ENCODE measurements around the gene LSM11.

The LSM11 gene

GRCh38 chr5:157735991-157736390, 7.5 kb upstream of the LSM11 start:
- no peak for DNase-seq

DNA sequence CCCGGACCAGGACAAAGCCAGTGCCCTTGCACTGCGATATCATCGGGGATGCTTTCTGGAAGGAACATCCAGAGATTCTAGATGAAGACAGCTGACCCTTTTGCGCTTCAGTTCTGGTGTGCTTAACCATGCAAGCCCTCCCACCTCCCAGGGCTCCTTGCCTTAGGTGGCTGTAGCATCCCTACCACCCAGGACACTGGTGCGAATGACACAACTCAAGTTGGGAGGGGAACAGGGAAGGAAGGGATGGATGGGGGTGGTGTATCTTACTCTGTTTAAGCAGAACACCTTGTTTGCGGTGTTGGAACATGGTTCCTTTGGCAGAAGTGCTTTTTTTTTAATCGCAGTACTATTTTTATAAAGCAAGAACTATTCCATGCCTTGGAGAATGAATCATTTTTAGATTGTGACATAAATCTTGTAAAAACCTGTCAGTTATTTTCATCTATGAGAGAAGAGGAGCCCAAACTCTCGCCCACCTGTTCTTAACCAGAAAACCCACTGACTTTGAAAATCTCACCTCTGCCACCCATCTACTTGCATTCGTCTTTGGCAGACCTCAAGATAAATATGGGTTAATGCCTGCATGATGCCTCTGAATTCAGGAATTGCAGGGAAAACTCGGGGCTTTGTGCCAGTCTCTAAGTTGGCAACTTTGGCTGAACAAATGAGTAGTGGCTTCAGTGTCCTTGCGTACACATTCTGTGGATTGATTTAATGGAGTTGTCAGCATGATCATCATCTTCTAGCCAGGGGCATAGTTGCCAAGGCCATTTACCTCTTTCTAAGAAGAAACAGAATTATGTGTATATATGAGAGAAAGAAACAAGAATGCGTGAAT, 3.9 kb upstream of the LSM11 start:
- DNase-seq, result no peak

DNA sequence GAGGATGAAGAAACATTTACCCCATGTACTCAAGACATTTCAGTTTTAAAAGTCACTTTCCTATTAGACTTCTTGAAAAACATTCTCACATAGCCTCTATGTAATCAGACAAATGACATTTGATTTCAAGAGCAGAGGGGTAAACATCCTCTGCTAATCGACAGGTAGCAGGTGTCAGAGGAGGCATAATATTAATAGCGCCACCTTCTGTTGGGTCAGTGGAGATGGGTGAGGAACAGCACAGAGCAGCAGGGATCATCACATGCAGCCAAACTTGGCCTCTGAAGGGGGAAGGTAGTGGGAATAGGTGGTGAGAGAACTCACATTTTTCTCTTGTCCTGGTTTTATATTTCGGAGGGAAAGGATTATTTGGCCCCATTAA, 3.3 kb upstream of the LSM11 start:
- peak; percentile 17 to 59 for DNase-seq

DNA sequence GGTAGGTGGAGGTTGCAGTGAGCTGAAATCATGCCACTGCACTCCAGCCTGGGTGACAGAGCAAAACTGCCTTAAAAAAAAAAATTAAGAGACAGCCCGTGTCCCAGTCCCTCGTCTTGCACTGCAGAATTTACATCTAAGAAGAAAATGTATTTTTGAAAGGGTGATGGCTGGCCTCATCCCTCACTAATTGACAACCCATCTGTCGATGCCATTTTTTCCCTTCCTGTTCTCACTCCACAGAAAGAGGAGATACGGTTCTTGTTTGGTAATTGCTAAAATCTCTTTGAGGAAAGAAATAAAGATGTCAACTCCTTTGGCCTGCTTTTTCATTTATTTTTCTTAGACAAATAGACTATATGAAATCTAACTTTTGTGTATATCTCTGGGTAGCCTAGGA, 2.4 kb upstream of the LSM11 start:
- DNase-seq, result no peak

DNA sequence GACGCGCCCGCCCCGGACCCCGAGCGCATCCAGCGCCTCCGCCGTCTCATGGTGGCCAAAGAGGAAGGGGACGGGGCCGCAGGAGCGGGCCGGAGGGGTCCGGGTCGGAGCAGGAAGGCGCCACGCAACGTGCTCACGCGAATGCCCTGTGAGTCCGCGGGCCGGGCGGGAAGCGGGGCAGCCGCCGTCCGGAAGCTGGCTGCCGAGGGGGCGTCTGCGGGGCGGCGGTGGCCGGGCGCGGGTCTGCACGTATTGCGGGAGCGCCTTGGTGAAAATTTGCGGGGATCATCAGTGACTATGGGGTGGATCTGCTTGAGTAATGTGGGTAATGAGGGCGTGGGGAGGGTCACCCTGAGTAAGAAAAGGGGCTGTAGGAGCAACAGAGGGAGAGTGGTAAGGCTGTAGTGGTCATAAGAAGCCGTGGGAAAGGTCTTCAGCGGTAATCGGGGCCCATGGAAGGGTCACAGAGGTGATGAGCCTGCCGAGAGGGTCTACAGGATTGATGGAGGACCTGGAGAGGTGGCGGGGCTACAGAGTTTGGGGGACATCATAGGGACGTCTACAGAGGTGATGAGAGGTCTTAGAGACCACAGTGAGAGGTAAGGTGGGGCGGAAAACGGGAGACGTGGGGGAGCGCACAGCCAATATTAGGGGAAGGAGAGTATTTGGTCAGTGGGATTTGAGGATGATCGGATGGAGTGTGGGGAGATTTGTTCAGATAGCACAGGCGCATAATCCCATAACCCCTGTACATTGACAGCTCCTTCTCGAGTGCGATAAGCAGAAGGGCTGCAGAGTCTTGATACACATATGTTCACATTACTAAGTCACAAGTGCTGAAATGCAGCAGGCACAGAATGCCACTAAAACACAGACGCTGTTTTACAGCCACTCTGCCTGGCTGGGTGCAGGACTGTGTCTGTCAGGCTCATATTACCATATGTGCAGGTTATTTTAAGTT, 819 bp downstream of the LSM11 start:
- peak in 1 of 2 donors; percentile 14 for DNase-seq

GRCh38 chr5:157745041-157745456, 1.5 kb downstream of the LSM11 start:
- DNase-seq, result no peak

GRCh38 chr5:157747173-157747740, 3.7 kb downstream of the LSM11 start:
- DNase-seq, result no peak

- no peak for DNase-seq
These were observed 4.5 kb downstream of the LSM11 start for GRCh38 chr5:157747766-157748700.

DNA sequence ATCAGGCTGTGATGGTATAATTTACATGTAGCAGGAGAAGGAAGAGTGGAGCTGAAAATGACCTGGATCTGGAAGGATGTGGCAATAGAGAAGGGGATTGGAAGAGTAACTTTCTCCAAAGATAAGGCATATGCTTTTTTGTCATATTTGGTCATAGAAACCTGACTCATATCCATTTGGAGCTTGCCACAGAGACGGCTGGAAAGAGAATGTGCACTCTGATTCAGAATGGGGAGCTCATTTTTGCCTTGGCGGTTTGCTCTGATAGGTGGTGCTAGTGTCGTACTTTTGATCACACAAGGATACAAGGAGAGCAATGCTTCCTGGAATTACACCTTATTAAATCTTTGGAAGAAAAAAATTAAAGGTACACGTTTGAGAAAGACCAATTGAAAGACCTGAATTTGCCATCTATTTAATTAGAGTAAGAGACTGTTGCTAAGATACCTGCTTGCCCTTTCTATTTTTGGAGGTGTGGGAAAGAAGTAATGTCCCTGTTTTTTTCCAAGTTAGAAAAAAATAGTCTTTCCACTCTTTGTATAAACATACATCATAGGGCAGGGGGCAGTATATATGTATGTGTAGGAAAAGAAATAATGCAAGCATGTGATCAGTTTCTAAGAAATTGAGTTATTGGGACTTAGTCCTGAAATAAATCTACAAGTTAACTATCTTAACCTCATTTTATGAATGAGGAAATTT, 5.4 kb downstream of the LSM11 start:
- no peak for DNase-seq

- no peak for DNase-seq
These were observed 5.9 kb downstream of the LSM11 start for GRCh38 chr5:157749462-157749799.

DNA sequence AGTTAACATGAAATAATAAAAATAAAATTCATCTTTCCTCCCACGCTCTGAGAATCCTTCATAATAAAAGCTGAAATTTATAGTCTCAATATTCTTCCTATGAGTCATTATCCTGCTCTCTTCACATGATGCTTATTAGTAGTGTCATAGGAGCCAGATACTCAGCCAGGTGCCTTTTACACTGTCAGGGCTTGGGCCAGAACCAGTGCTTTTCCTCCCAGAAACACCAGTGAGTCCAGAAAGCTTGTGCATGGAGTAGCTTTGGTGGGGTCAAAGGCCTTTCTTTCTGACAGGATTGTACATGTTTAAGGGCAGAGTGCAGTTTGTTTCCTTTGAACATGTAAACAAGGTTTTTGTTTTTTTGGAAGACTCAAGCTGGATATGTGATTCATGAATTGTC, 6.8 kb downstream of the LSM11 start:
- DNase-seq, result no peak

DNA sequence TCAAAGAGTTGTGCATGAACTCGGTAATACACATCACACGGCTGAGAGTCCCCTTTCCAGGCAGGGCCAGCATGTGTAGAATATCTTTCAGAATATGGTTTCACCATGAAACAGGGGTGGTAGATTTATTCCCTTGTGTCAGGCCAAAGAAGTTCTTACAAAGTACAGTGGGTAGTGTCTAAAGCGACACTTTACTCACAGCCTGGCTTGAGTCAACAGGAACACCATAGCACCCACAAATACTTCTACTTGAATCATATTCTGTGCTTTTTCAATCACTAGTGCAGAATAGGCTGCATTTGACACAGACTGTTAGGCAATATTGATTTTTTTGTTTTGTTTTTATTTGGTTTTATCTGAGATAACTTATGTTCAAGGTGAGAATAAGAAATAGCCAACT, 12.6 kb downstream of the LSM11 start:
- no peak for DNase-seq

DNA sequence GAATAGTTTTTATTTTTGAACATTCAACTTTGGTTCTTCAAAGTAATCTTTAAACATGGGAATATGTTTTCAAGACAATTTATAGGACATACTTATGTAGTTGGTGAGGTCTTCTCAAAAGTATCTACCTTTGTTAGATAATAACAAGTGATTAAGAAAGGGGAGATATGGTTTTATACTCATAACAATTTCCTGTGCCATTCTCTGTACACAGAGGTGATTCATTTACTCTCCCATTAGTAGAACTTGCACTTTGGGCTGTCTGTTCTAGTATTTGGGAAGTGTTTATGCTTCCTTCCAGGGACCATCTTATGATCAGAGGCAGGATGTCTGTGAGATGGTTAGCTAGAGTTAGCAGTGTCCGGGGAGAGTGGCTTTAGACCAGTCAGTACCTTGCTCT, 15.2 kb downstream of the LSM11 start:
- DNase-seq, result no peak

DNA sequence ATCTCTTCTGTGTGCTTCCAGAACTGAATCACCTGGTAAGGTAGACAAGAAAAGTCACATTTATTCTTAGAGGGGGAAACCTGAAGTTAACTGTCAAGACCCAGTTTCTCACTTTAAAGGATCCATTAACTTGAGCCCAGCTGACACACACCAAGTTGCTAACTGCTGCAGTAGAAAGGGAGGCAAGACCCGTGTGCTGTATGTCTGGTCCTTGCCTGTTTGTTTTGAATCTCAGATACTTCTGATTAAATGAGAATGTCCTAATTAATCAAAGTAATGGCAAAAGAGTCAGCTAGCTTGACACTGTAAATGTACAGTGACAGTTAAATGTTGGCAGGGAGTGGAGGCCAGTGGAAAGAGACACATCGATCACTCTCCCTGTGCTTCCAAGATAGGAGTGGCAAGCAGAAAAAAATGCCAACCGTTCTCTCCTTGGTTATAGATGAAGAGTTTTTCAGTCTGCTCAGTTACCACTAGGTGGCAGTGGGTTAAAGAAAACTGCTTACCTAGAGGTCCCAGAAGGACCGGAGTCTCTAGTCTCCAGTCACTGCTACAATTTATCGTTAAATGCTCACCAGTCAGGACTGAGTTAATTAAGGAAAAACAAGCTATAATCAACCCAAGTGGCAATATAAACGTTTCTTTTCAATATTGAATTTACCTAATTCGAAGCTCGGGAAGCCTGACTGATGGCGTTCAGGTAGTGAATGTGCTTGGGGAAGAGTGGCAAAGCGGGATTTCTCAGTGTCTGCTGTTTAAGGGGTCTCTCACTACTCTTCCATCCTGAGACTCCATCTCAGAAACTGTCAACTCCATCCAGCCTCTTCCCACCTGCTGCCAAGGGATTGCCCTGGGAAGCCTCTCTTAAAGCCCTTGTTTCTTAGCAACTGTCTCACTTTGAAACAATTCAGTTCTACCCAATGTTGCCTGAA, 18.4 kb downstream of the LSM11 start:
- peak; percentile 11 to 56 for DNase-seq

GRCh38 chr5:157764531-157764930, 21.0 kb downstream of the LSM11 start:
- DNase-seq, result no peak

GRCh38 chr5:157766442-157766841, 22.9 kb downstream of the LSM11 start:
- DNase-seq, result no peak

GRCh38 chr5:157766902-157767301, 23.4 kb downstream of the LSM11 start:
- no peak for DNase-seq

- DNase-seq, result no peak
These were observed 24.2 kb downstream of the LSM11 start for GRCh38 chr5:157767689-157768088.

GRCh38 chr5:157770665-157771064, 27.2 kb downstream of the LSM11 start:
- no peak for DNase-seq

GRCh38 chr5:157772127-157772526, 28.6 kb downstream of the LSM11 start:
- DNase-seq, result no peak

All from CD4-positive, alpha-beta T cell treated with Interleukin-4 for 1 hour (primary cell).